ENCODE results near the gene RELCH. TPM values are rescaled to one million over a fixed set of nuclear protein-coding genes. Genes with fewer than 3 reads are reported as not detected.

RELCH gene
- polyA plus RNA-seq, 1 donor from 2014 or later, result 5.5 TPM

DNA sequence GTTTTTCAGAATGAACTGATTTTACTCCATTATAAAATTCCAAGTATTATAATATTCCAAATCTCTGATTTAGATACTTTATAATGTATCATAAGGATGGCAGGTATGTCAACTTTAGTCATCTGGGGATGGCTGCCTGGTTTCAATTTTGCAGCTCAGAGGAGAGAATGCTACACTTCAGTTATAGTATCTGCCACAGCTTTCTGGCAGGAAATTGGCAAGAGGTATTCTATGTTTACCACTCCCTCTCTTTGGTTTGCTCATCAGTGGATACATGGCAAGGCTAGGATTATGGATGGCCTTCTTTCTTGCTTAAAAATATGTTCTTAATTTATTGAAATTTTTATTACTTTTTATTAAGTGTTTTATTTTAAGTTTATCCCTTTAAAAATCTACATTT lies 71.0 kb downstream of the RELCH start:
- Mint-ChIP-seq H3K27ac (no peak overlapping the region), H3K9me3 (no peaks in the 10 kb centered on the region), H3K4me1 (peaks cover 0 to 5% (median 0%) of the 10 kb centered on the region in 3 donors), H3K4me3 (no peak overlapping the region), H3K27me3 (no peaks in the 10 kb centered on the region), H3K36me3 (peaks cover 5% of the 10 kb centered on the region)

DNA sequence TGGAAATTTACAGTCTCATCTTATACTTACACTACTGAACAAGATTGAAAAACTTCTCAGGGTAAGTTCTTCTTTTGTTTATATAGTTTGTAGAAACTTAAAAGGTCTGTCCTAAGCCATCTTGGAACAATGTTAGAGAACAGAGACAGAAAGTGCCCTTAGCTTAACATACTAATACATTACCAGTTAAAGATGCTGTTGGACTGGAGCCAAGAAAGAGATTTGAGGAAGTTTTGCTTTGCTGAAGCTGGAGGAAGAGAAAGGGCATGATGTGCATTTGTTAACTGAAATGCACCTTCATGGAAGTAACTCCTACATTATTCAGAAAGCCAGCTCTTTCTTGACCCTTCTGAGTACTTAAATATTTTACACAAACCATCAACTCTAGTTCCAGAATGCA lies 71.6 kb downstream of the RELCH start:
- H3K27ac Mint-ChIP-seq, result no peak overlapping the region
- H3K4me3 Mint-ChIP-seq, result no peak overlapping the region
- H3K4me1 Mint-ChIP-seq, result peaks cover 0 to 5% (median 0%) of the 10 kb centered on the region in 3 donors
- no peaks in the 10 kb centered on the region for H3K9me3 Mint-ChIP-seq
- no peaks in the 10 kb centered on the region for H3K27me3 Mint-ChIP-seq
- peaks cover 6% of the 10 kb centered on the region for H3K36me3 Mint-ChIP-seq

DNA sequence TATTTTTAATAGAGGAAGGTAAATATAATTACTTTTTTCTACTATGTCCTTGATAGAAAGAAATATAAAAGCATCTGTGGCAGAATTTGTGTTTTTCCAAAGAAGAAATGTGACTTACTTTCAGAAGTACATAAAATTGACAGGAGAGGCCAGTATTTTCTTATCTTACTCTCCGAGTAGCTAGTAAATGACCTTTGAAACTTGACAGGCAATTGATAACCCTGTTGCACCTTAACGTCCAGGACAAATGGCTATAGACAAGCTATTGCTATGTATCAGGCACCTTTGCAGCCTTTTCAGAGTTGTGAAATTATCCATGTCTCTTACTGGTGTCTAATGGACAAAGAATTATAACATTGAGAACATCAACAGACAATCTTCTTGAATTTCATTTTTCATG lies 75.0 kb downstream of the RELCH start:
- Mint-ChIP-seq H3K27me3 (no peaks in the 10 kb centered on the region), H3K9me3 (no peaks in the 10 kb centered on the region), H3K4me1 (peaks cover 0 to 5% (median 0%) of the 10 kb centered on the region in 3 donors), H3K27ac (no peak overlapping the region), H3K4me3 (no peak overlapping the region), H3K36me3 (peaks cover 6% of the 10 kb centered on the region)

DNA sequence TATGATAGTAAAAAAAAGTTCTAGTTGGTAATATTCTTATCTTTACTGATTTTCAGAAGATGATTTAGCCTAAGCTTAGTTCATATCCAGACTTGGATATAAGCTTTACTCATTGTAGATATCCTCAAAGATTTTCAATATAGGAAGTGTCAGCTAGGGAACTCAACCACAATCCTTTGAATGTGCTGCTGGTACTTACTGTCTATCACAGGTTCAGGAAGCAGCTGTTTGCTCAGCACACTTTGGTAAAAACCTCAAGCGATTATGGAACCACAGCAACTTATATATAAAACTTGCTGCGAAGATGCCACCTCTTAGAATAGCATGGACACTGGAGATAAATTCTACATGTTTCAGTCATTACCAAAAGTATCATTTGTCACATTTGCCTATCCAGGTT lies 77.9 kb downstream of the RELCH start:
- H3K27me3 Mint-ChIP-seq, result no peaks in the 10 kb centered on the region
- no peak overlapping the region for H3K4me3 Mint-ChIP-seq
- no peak overlapping the region for H3K27ac Mint-ChIP-seq
- H3K4me1 Mint-ChIP-seq, result no peaks in the 10 kb centered on the region
- no peaks in the 10 kb centered on the region for H3K9me3 Mint-ChIP-seq
- H3K36me3 Mint-ChIP-seq, result peaks cover 7% of the 10 kb centered on the region

DNA sequence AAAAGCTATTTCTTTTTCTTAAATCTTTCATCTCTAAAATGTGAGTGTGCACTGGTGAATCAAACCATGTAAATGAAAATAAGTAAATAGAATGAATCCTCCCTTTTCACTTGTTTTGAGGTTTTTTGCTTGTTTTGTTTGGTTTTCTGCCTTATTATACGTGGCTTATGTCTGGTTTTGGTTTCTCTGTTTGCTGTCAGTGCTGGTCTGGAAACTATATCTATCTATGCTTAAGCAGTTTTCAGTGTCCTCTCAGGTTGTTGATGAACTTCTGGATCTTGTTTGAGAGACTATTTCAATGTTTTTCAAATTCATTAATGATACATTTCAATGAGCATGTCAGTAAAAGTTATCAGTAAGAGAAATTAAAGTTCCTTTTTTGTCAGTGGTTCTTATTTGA lies 90.0 kb downstream of the RELCH start:
- Mint-ChIP-seq H3K36me3 (peaks cover 5% of the 10 kb centered on the region), H3K27me3 (no peaks in the 10 kb centered on the region), H3K4me1 (peaks cover 2 to 3% (median 3%) of the 10 kb centered on the region in 3 donors), H3K4me3 (no peak overlapping the region), H3K9me3 (no peaks in the 10 kb centered on the region), H3K27ac (no peak overlapping the region)

DNA sequence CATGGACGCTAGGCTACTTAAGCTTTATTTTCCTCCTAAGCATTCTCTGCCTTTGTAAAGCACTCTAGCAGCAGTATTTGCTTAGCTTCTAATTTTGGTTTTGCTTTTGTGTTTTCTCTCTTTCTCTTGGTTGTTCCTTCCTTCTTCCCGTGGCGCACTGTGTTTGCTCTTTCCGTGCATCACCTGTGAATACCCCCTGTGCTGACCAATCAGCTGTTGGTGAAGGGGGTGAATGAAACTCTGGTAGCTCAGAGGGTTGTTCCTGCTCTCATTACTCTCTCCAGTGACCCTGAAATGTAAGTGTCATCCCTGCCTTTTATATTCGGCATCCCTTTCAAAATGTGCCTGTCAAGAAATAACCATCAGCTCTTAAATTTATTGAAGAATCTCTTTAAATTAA lies 92.5 kb downstream of the RELCH start:
- Mint-ChIP-seq H3K4me3 (no peak overlapping the region), H3K4me1 (peaks cover 2 to 3% (median 3%) of the 10 kb centered on the region in 3 donors), H3K27ac (peak overlapping the region in 1 of 3 donors; percentile 63), H3K9me3 (no peaks in the 10 kb centered on the region), H3K27me3 (no peaks in the 10 kb centered on the region), H3K36me3 (peaks cover 5% of the 10 kb centered on the region)

DNA sequence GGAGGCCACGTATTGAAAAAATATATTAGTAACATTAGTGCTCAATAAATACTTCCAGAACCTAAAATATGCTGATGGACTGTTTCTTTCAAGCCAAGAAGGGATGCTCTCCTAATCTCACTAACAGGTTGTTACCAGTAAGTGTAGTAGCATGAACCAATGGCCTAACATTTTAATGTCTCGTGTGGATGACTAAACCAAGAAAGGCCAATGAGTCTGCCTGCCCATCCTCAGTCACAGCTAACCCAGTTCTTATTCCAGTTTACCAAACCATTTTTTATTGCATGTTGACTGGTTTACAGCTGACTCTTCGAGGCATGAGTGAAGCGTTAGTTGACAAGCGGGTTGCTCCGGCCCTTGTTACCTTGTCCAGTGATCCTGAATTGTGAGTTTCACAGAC lies 93.0 kb downstream of the RELCH start:
- Mint-ChIP-seq H3K27me3 (no peaks in the 10 kb centered on the region), H3K4me1 (peaks cover 2 to 3% (median 3%) of the 10 kb centered on the region in 3 donors), H3K27ac (peak overlapping the region in 1 of 3 donors; percentile 43), H3K36me3 (peaks cover 5% of the 10 kb centered on the region), H3K9me3 (no peaks in the 10 kb centered on the region), H3K4me3 (no peak overlapping the region)

DNA sequence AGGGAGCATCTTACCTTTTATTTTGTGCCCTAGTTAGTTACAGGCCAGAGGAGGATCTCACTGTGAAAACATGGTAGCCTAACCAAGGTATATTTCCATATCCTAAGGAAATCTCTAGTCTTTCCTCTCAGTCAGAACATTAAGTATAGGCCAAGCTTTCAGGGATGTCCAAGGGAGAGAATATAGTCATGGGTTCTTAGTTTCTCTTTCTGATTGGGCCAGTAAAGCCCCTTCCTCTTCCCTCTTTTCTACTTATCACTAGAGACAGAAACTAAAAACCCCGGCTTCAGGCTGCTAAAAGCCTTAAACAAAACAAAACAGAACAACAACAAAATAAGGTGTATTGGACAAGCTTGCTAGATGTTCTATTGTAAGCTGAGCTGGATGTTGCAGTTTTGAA lies 93.7 kb downstream of the RELCH start:
- no peak overlapping the region for H3K4me3 Mint-ChIP-seq
- H3K27me3 Mint-ChIP-seq, result no peaks in the 10 kb centered on the region
- peaks cover 2 to 5% (median 3%) of the 10 kb centered on the region in 3 donors for H3K4me1 Mint-ChIP-seq
- H3K9me3 Mint-ChIP-seq, result no peaks in the 10 kb centered on the region
- peaks cover 6% of the 10 kb centered on the region for H3K36me3 Mint-ChIP-seq
- H3K27ac Mint-ChIP-seq, result no peak overlapping the region

DNA sequence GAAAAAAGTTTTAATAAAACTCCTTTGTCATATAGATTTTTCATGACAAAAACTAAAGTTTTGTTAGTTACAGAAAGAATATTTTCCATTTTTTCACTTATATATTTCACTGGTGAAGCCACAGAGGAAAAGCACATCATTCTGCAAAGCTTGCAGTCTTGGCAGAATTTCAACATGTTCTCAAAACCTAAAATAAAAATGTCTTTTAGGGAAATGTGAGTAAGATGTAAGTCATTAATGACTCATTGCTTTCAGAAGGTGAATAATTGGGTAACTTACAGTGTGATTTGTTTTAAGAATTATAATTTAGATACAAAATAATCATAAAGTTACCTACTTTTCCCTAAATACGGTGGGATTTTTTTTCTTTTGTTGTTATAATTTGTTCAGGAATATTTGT lies 94.6 kb downstream of the RELCH start:
- Mint-ChIP-seq H3K36me3 (peaks cover 8% of the 10 kb centered on the region), H3K27ac (no peak overlapping the region), H3K4me1 (peaks cover 2 to 10% (median 3%) of the 10 kb centered on the region in 3 donors), H3K27me3 (no peaks in the 10 kb centered on the region), H3K4me3 (no peak overlapping the region), H3K9me3 (no peaks in the 10 kb centered on the region)

DNA sequence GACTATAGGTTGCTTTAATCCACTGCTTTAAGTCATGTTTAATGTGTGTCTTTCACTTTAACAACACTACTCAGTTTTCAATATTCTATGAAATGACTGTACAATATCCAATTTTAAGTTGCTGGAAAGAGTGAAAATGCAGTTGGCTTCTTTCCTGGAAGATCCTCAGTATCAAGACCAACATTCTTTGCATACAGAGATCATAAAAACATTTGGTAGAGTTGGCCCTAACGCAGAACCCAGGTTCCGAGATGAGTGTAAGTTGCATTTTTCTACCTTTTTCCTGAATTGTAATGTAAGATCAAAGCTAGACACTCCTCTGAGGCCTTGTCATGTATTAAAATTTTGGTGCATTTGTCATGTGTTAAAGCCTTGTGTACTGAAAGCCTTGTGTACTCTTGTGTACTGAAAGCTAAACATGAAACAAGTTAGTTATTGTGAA lies 95.2 kb downstream of the RELCH start:
- H3K27me3 Mint-ChIP-seq, result no peaks in the 10 kb centered on the region
- H3K4me1 Mint-ChIP-seq, result peaks cover 2 to 10% (median 3%) of the 10 kb centered on the region in 3 donors
- peaks cover 8% of the 10 kb centered on the region for H3K36me3 Mint-ChIP-seq
- no peak overlapping the region for H3K4me3 Mint-ChIP-seq
- no peak overlapping the region for H3K27ac Mint-ChIP-seq
- no peaks in the 10 kb centered on the region for H3K9me3 Mint-ChIP-seq

DNA sequence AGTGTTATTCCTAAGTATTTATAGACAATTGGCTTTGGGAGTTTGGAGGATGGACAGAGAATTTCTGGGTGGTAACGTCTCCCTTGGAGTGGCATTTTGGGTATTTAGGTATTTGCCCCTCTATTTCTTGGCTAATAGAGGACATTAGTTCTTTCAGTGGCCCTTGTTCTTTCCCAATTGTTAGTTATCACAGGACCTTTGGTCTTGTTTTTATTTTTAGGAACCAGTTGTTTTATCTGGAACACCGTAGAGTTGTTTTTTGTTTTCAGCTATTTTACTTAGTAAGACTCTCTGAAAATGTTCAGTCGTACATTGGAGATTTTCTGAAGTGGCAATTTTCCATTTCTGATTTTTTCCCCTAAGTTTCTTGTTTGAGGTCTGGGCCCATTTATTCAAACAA lies 97.6 kb downstream of the RELCH start:
- Mint-ChIP-seq H3K4me1 (peaks cover 14 to 31% (median 20%) of the 10 kb centered on the region in 3 donors), H3K9me3 (no peaks in the 10 kb centered on the region), H3K4me3 (no peak overlapping the region), H3K36me3 (peaks cover 8% of the 10 kb centered on the region), H3K27ac (no peak overlapping the region), H3K27me3 (no peaks in the 10 kb centered on the region)

DNA sequence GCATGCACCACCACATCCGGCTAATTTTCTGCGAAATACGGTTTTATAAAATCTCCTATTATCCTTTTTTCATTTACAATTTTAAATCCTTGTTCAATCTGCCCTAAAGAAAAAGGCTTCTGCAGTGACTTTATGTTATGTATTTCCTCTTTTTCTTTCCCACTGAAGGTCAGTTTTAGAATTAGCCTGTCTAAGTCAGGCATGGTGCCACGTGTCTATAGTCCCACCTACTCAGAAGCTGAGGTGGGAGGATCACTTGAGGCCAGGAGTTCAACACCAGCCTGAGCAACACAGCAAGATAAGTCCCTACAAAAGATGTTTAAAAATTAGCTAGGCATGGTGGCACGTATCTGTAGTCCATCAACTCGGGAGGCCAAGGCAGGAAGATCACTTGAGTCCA lies 98.2 kb downstream of the RELCH start:
- peaks cover 15 to 31% (median 20%) of the 10 kb centered on the region in 3 donors for H3K4me1 Mint-ChIP-seq
- peaks cover 8% of the 10 kb centered on the region for H3K36me3 Mint-ChIP-seq
- no peaks in the 10 kb centered on the region for H3K27me3 Mint-ChIP-seq
- no peak overlapping the region for H3K4me3 Mint-ChIP-seq
- H3K27ac Mint-ChIP-seq, result peak overlapping the region in 1 of 3 donors; percentile 34
- no peaks in the 10 kb centered on the region for H3K9me3 Mint-ChIP-seq

DNA sequence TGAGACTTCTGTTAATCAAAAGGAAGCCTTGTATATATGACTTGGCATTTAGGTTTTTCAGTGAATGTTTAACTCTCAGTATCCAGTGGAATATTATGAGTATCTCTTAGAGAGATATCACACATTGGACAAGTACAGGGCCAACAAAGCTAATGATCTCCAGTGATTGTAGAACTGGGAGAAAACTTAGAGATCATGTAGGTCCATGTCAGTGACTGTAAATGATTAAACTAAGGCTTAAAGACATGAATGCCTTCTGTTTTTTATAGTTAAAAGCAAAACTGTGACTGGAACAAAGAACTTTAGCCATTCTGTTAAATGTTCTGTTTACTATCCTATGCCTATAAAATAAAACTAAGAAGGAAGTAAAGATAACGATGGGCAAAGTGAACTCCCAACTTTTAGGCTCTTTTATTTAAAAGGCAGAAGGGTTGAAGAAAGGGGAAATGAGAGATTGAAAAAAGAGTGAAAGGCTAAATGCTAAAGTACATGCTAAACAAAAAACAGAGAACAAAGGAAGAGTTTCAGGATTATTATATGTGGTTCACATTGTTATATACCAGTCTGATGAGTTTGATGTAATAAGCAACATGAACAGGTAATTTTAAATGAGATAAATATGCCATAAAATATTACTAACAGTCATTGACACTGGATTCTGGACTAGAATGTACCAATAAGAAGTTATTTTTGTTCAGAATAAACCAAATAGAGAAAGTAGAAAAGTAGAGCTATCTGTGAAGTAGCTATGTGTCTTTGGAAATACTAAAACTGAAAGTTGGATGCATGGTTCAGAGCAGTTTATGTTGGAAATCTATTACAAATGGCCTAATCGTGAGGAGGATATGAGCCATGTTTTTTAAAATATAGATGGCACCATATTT lies 101.0 kb downstream of the RELCH start:
- Mint-ChIP-seq H3K36me3 (peaks cover 7% of the 10 kb centered on the region), H3K27ac (peak overlapping the region in 2 of 3 donors; percentile 3 to 16), H3K4me1 (peaks cover 15 to 28% (median 17%) of the 10 kb centered on the region in 3 donors), H3K27me3 (no peaks in the 10 kb centered on the region), H3K4me3 (peak overlapping the region in 2 of 4 donors; percentile 1 to 75), H3K9me3 (no peaks in the 10 kb centered on the region)

DNA sequence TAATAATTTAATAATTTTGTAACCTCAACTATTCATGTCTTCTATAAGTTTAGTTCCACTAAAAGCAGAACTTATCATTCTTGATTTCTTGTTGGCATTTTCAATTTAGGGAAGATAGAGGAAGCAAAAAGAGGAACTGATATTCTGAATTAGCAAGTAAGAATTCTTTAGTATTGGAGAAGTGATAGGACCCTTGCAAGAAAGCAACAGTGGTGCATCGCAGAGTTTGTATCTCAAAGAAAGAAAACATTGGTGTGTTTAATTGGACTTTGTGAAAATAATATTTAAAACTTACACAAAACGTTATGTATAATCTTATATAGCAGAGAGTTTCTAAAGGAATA lies 101.6 kb downstream of the RELCH start:
- Mint-ChIP-seq H3K4me1 (peaks cover 15 to 28% (median 17%) of the 10 kb centered on the region in 3 donors), H3K27me3 (no peaks in the 10 kb centered on the region), H3K4me3 (peak overlapping the region in 1 of 4 donors; percentile 19), H3K9me3 (no peaks in the 10 kb centered on the region), H3K36me3 (peaks cover 7% of the 10 kb centered on the region), H3K27ac (peak overlapping the region in 1 of 3 donors; percentile 3)

DNA sequence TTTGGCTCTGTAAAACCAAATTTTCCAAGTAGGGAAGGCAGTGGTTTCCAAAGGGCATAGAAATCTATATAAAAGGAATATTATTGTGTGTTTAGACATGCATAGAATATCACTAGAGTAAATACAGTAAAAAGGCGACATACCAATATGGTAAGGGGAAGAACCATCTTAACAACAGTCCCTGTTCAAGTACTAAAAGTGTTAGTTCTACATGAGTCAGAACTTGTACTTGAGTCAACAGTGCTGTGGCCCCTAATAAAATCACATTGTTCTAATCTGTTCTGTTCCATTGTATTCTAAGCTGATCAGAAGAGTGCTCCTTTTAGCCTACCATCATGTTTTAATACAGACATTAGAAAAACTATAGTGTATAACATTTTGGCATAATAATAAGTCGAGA lies 102.0 kb downstream of the RELCH start:
- no peaks in the 10 kb centered on the region for H3K9me3 Mint-ChIP-seq
- H3K4me3 Mint-ChIP-seq, result no peak overlapping the region
- H3K36me3 Mint-ChIP-seq, result peaks cover 7% of the 10 kb centered on the region
- no peaks in the 10 kb centered on the region for H3K27me3 Mint-ChIP-seq
- H3K27ac Mint-ChIP-seq, result no peak overlapping the region
- H3K4me1 Mint-ChIP-seq, result peaks cover 15 to 28% (median 17%) of the 10 kb centered on the region in 3 donors

DNA sequence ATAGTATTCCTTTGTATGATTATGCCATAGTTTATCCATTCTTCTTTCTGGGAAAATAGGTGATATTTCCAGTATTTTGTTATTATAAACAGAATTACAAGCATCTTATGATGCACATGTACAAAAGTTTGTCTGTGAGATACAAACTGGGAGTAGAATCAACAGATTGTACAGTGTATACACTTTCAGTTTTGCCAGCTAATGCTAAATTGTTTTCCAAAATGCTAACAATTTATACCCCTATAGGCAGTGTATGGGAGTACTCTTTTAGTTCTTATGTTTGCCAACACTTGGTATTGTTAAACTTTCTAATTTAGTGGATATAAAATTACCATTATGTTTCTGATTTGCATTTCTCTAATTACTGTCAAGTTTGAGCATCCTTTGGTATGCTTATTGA lies 107.0 kb downstream of the RELCH start:
- H3K4me3 Mint-ChIP-seq, result no peak overlapping the region
- no peak overlapping the region for H3K27ac Mint-ChIP-seq
- H3K4me1 Mint-ChIP-seq, result peaks cover 10 to 17% (median 16%) of the 10 kb centered on the region in 3 donors
- H3K9me3 Mint-ChIP-seq, result no peaks in the 10 kb centered on the region
- no peaks in the 10 kb centered on the region for H3K27me3 Mint-ChIP-seq
- peaks cover 4% of the 10 kb centered on the region for H3K36me3 Mint-ChIP-seq
